HEK293T (cell line): ENCODE results near the gene PDPK1.
"Not testable (repeated sequence)": the region's sequence is repeated elsewhere in the genome, so short reads cannot be mapped to it uniquely, and the experiment has no call there.

Experiments
- ARNT ChIP-seq: fragments of 450-650 bp; IDR thresholded peaks from 2 replicates; pipeline ENCODE4 v1.6.1; 2017; ENCODE audit warnings: mild to moderate bottlenecking
- BHLHE40 ChIP-seq: fragments of 450-650 bp; IDR thresholded peaks from 2 replicates; pipeline ENCODE4 v1.6.1; 2016; ENCODE audit warnings: mild to moderate bottlenecking, moderate library complexity, borderline replicate concordance
- ELF4 ChIP-seq: fragments of 450-650 bp; IDR thresholded peaks from 2 replicates; pipeline ENCODE4 v1.6.1; 2017; ENCODE audit warnings: antibody characterized with exemption
- FOXA1 ChIP-seq: fragments of 450-650 bp; IDR thresholded peaks from 2 replicates; pipeline ENCODE4 v1.6.1; 2016; ENCODE audit warnings: mild to moderate bottlenecking
- FOXM1 ChIP-seq: fragments of 450-650 bp; IDR thresholded peaks from 2 replicates; pipeline ENCODE4 v1.6.1; 2017; ENCODE audit warnings: mild to moderate bottlenecking, borderline replicate concordance
- L3MBTL2 ChIP-seq: fragments of 450-650 bp; conservative IDR thresholded peaks from 2 replicates; pipeline ENCODE4 v1.6.1; 2016; ENCODE audit warnings: mild to moderate bottlenecking
- LEF1 ChIP-seq: fragments of 450-650 bp; IDR thresholded peaks from 2 replicates; pipeline ENCODE4 v1.6.1; 2017; ENCODE audit warnings: mild to moderate bottlenecking, borderline replicate concordance
- PKNOX1 ChIP-seq: fragments of 450-650 bp; IDR thresholded peaks from 2 replicates; pipeline ENCODE4 v1.6.1; 2016
- SP1 ChIP-seq: fragments of 450-650 bp; IDR thresholded peaks from 2 replicates; pipeline ENCODE4 v1.6.1; 2017
- TARDBP ChIP-seq: fragments of 450-650 bp; IDR thresholded peaks from 2 replicates; pipeline ENCODE4 v1.6.1; 2016
- ZNF384 ChIP-seq: fragments of 450-650 bp; IDR thresholded peaks from 2 replicates; pipeline ENCODE4 v1.6.1; 2016

GRCh38 chr16:2642561-2642960 is 104.7 kb downstream of the PDPK1 start:
- not testable (repeated sequence) for TF ChIP-seq LEF1, SP1, TARDBP, BHLHE40, ZNF384, FOXA1, FOXM1, ARNT, L3MBTL2, ELF4, PKNOX1
